Central memory CD4-positive, alpha-beta T cell (primary cell): ENCODE results near the gene MAP2K1.
A peak's percentile ranks its signal among the peaks of the same experiment; 100 is the strongest.
"Not testable (repeated sequence)": the region's sequence is repeated elsewhere in the genome, so short reads cannot be mapped to it uniquely, and the experiment has no call there.

Experiments
- DNase-seq: peaks from one replicate; pipeline ENCODE4 v3.0.0; 2022

MAP2K1 gene

GRCh38 chr15:66480267-66480666, 93.6 kb downstream of the MAP2K1 start:
- DNase-seq: no peak

- DNase-seq: no peak
Observed at GRCh38 chr15:66481107-66481856, 94.6 kb downstream of the MAP2K1 start.

GRCh38 chr15:66482539-66482938, 95.8 kb downstream of the MAP2K1 start:
- no peak for DNase-seq

GRCh38 chr15:66483131-66483566, 96.4 kb downstream of the MAP2K1 start:
- DNase-seq: no peak

GRCh38 chr15:66484539-66485112, 97.9 kb downstream of the MAP2K1 start:
- DNase-seq: no peak

- DNase-seq: no peak
Observed at GRCh38 chr15:66486887-66487286, 100.2 kb downstream of the MAP2K1 start.

- DNase-seq: no peak
Observed at GRCh38 chr15:66488525-66488924, 101.8 kb downstream of the MAP2K1 start.

- DNase-seq: no peak
Observed at GRCh38 chr15:66489179-66489791, 102.6 kb downstream of the MAP2K1 start.

- DNase-seq: no peak
Observed at GRCh38 chr15:66491846-66492245, 105.1 kb downstream of the MAP2K1 start.

- no peak for DNase-seq
Observed at GRCh38 chr15:66494262-66494661, 107.5 kb downstream of the MAP2K1 start.

GRCh38 chr15:66496951-66497501, 110.3 kb downstream of the MAP2K1 start:
- DNase-seq: no peak

GRCh38 chr15:66497502-66498455, 111.1 kb downstream of the MAP2K1 start, which contains the start of gene SNAPC5:
TSS of gene SNAPC5 (minus strand) at chr15:66497762. CDS start at chr15:66497731, 31 bp downstream.
- peak; percentile 96 for DNase-seq

GRCh38 chr15:66498501-66499386, 112.0 kb downstream of the MAP2K1 start:
- DNase-seq: peak; percentile 50

- not testable (repeated sequence) for DNase-seq
Observed at GRCh38 chr15:66500346-66500745, 113.6 kb downstream of the MAP2K1 start.

- no peak for DNase-seq
Observed at GRCh38 chr15:66502491-66502890, 115.8 kb downstream of the MAP2K1 start.

- not testable (repeated sequence) for DNase-seq
Observed at GRCh38 chr15:66503041-66503648, 116.4 kb downstream of the MAP2K1 start.

- DNase-seq: no peak
Observed at GRCh38 chr15:66503780-66504562, 117.3 kb downstream of the MAP2K1 start.

GRCh38 chr15:66504563-66505429, 118.1 kb downstream of the MAP2K1 start, which contains the start of the genes RPL4 and ZWILCH:
TSS of gene RPL4 (minus strand) at chr15:66504855. CDS start at chr15:66504790, 65 bp downstream.
TSS of gene ZWILCH (plus strand) at chr15:66505326. CDS start at chr15:66505339, 13 bp downstream.
- peak; percentile 83 for DNase-seq

- no peak for DNase-seq
Observed at GRCh38 chr15:66505430-66505811, 118.7 kb downstream of the MAP2K1 start.
